Stomach (tissue), 4 donors: ENCODE data around the gene IGF1R.

Experiments used
- POLR2A ChIP-seq, 4 donors: fragments of 450-650 bp; IDR thresholded peaks; one replicate each; pipeline ENCODE4 v1.6.1; 2016; ENCODE audit warnings: antibody characterized with exemption in 4 of 4, control low read depth in 2 of 4, mild to moderate bottlenecking in 1 of 4, moderate library complexity in 1 of 4
- TF ChIP-seq, protein P1 (sequence below), 7 experiments: fragments of 450-650 bp in 4 of 7; fragments of 200-600 bp in 3 of 7; sonication (generic) in 3 of 7; IDR thresholded peaks; one replicate each; pipeline ENCODE4 v1.5.1; 2016 to 2019; ENCODE audit warnings: antibody characterized with exemption in 7 of 7, control low read depth in 2 of 7, mild to moderate bottlenecking in 1 of 7

GRCh38 chr15:98646546-98647025 lies 1.8 kb upstream of the IGF1R start:
- TF ChIP-seq, protein P1, sequence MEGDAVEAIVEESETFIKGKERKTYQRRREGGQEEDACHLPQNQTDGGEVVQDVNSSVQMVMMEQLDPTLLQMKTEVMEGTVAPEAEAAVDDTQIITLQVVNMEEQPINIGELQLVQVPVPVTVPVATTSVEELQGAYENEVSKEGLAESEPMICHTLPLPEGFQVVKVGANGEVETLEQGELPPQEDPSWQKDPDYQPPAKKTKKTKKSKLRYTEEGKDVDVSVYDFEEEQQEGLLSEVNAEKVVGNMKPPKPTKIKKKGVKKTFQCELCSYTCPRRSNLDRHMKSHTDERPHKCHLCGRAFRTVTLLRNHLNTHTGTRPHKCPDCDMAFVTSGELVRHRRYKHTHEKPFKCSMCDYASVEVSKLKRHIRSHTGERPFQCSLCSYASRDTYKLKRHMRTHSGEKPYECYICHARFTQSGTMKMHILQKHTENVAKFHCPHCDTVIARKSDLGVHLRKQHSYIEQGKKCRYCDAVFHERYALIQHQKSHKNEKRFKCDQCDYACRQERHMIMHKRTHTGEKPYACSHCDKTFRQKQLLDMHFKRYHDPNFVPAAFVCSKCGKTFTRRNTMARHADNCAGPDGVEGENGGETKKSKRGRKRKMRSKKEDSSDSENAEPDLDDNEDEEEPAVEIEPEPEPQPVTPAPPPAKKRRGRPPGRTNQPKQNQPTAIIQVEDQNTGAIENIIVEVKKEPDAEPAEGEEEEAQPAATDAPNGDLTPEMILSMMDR (IDR thresholded peaks at IDR 0.05), result no peak
- no peak for TF ChIP-seq POLR2A (IDR thresholded peaks at IDR 0.05)
